T47D (cell line): ENCODE data around the gene RNU6-7.

Source experiments
- DNase-seq, 2 experiments: peaks; one replicate each; pipeline versions ENCODE4 v3.0.0 to v3.0.0-alpha.2; 2011 to 2012; ENCODE audit warnings: low read depth in 1 of 2, low spot score in 1 of 2
- JUND ChIP-seq: IDR thresholded peaks from 2 replicates; pipeline ENCODE4 v1.6.1; 2012; ENCODE audit warnings: low read depth
- in situ Hi-C: cut with HindIII; loops from 2 replicates; pipeline ENCODE4 v1.10.0; 2016; ENCODE audit warnings: low sequenced_read_pairs, low pct_unique_long_range_greater_than_20kb

RNU6-7 gene

GRCh38 chr14:32250681-32251080 is 48.8 kb downstream of the RNU6-7 start:
- in situ Hi-C loops = no loop called here
- no peak for DNase-seq
- no peak for TF ChIP-seq JUND

DNA sequence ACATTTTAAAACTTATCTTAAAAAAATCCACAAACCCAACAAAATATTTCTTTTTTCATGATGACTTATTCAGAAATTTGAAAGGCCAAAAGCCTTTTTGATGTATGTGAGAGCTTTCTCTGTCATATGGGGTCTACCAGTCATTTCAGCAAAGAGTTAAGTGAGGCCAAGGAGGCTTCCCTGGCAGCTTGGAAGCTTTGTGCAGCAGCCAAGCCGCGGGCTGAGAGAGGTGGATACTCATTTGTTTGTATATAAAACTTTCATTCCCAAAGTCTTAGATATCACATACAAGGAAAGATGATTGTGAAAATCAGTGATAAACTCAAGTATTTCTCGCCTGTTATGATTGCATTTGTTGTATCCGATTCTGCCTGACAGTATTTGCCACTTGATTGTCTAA is 49.7 kb downstream of the RNU6-7 start:
- no peak for TF ChIP-seq JUND
- DNase-seq = no peak
- in situ Hi-C loops = no loop called here
